Hepatocyte (in vitro differentiated cells): ENCODE measurements around the gene SLC25A22. TPM values are rescaled to one million over a fixed set of nuclear protein-coding genes. Genes with fewer than 3 reads are reported as not detected.

ENCODE experiments used
- DNase-seq: peaks from one replicate; pipeline ENCODE4 v3.0.0-alpha.2; 2016; ENCODE audit warnings: low spot score
- H2AFZ ChIP-seq: fragments of 200-600 bp; sonication (generic); 2 replicates; pipeline ENCODE4 v1.6.0; 2016; ENCODE audit warnings: antibody characterized with exemption, mild to moderate bottlenecking
- H3K27ac ChIP-seq: fragments of 200-600 bp; sonication (generic); 2 replicates; pipeline ENCODE4 v1.5.1; 2016; ENCODE audit warnings: mild to moderate bottlenecking
- H3K27me3 ChIP-seq: fragments of 200-600 bp; sonication (generic); 2 replicates; pipeline ENCODE4 v1.6.1; 2016
- H3K36me3 ChIP-seq: fragments of 200-600 bp; sonication (generic); replicated peaks from 2 replicates; pipeline ENCODE4 v1.5.1; 2016; ENCODE audit warnings: low read depth; ENCODE audit not compliant: insufficient read depth
- H3K4me1 ChIP-seq: fragments of 200-600 bp; sonication (generic); 2 replicates; pipeline ENCODE4 v1.5.1; 2016; ENCODE audit warnings: mild to moderate bottlenecking, moderate library complexity; ENCODE audit not compliant: insufficient read depth
- H3K4me2 ChIP-seq: fragments of 200-600 bp; sonication (generic); 2 replicates; pipeline ENCODE4 v1.6.0; 2016
- H3K4me3 ChIP-seq: fragments of 200-600 bp; sonication (generic); 2 replicates; pipeline ENCODE4 v1.5.1; 2016; ENCODE audit warnings: mild to moderate bottlenecking
- H3K79me2 ChIP-seq: fragments of 200-600 bp; sonication (generic); 2 replicates; pipeline ENCODE4 v1.6.0; 2017; ENCODE audit warnings: mild to moderate bottlenecking
- H3K9me2 ChIP-seq: fragments of 200-600 bp; sonication (generic); replicated peaks from 2 replicates; pipeline ENCODE4 v1.6.0; 2017; ENCODE audit warnings: mild to moderate bottlenecking; ENCODE audit not compliant: insufficient read depth
- H3K9me3 ChIP-seq: fragments of 200-600 bp; sonication (generic); 2 replicates; pipeline ENCODE4 v1.5.1; 2016; ENCODE audit warnings: low read depth, mild to moderate bottlenecking
- H4K20me1 ChIP-seq: fragments of 200-600 bp; sonication (generic); 2 replicates; pipeline ENCODE4 v1.6.0; 2016; ENCODE audit warnings: mild to moderate bottlenecking; ENCODE audit not compliant: insufficient read depth, poor library complexity, severe bottlenecking
- CTCF ChIP-seq: fragments of 200-600 bp; sonication (generic); IDR thresholded peaks from 2 replicates; pipeline ENCODE4 v1.5.1; 2016; ENCODE audit warnings: antibody characterized with exemption, mild to moderate bottlenecking; ENCODE audit not compliant: poor library complexity
- EZH2 ChIP-seq: fragments of 200-600 bp; sonication (generic); IDR thresholded peaks from 2 replicates; pipeline ENCODE4 v1.6.1; 2016; ENCODE audit warnings: antibody characterized with exemption, mild to moderate bottlenecking, borderline replicate concordance
- EZH2phosphoT487 ChIP-seq: fragments of 200-600 bp; sonication (generic); IDR thresholded peaks from one replicate; pipeline ENCODE4 v1.6.1; 2018; ENCODE audit warnings: antibody characterized with exemption, mild to moderate bottlenecking, low read depth, moderate library complexity; ENCODE audit not compliant: unreplicated experiment, severe bottlenecking
- WGBS: methylation state at CpG from one replicate; pipeline ENCODE4 v1.1.6; 2016; ENCODE audit warnings: low lambda C conversion rate; ENCODE audit errors: missing lambda C conversion rate; 5-methylcytosine and 5-hydroxymethylcytosine counted together
- polyA plus RNA-seq: library from polyadenylated mRNA; unstranded; fragments of >200 nt; fragmentation: Nextera tagmentation; extraction: Ambion mirVana; gene quantifications from 2 replicates; pipeline ENCODE4 v1.2.1, GENCODE V29; 2016
- total RNA-seq: library from RNA; depleted of rRNA; stranded (reverse); fragments of >200 nt; gene quantifications from 2 replicates; pipeline ENCODE4 v1.2.3, GENCODE V29; 2014

Gene SLC25A22
- total and polyA plus RNA-seq, 2 experiments from 2014 or later, result 16.2 to 19.7 TPM

- no peaks in the 10 kb centered on the region for H3K36me3 ChIP-seq
- peak overlapping the region; percentile 91 for H3K4me2 ChIP-seq
- H2AFZ ChIP-seq, result peak overlapping the region; percentile 58
- peaks cover 16% of the 10 kb centered on the region for H4K20me1 ChIP-seq
- peaks cover 19% of the 10 kb centered on the region for H3K79me2 ChIP-seq
- DNase-seq, result peak; percentile 93
- peak overlapping the region; percentile 88 for H3K27ac ChIP-seq
- no peaks in the 10 kb centered on the region for H3K9me3 ChIP-seq
- no peaks in the 10 kb centered on the region for H3K27me3 ChIP-seq
- H3K4me1 ChIP-seq, result peaks cover 16% of the 10 kb centered on the region
- H3K4me3 ChIP-seq, result peak overlapping the region; percentile 89
- H3K9me2 ChIP-seq, result no peaks in the 10 kb centered on the region
- TF ChIP-seq CTCF (no peak), EZH2 (no peak), EZH2phosphoT487 (no peak)
- WGBS, result 11% methylated on average over 29 of the region's 47 CpGs
Measured at GRCh38 chr11:819943-820649, 22.0 kb upstream of the SLC25A22 start.

GRCh38 chr11:819129-819931, 21.2 kb upstream of the SLC25A22 start:
- Histone ChIP-seq H3K4me1 (peaks cover 16% of the 10 kb centered on the region), H3K27me3 (no peaks in the 10 kb centered on the region), H3K4me2 (peak overlapping the region; percentile 91), H3K27ac (peak overlapping the region; percentile 88), H2AFZ (peak overlapping the region; percentile 58), H3K79me2 (peaks cover 19% of the 10 kb centered on the region), H4K20me1 (peaks cover 16% of the 10 kb centered on the region), H3K4me3 (peak overlapping the region; percentile 89), H3K36me3 (no peaks in the 10 kb centered on the region), H3K9me2 (no peaks in the 10 kb centered on the region), H3K9me3 (no peaks in the 10 kb centered on the region)
- TF ChIP-seq EZH2, result no peak
- TF ChIP-seq EZH2phosphoT487, result no peak
- TF ChIP-seq CTCF, result no peak
- 3% methylated on average over 52 of the region's 96 CpGs for WGBS
- peak; percentile 97 for DNase-seq

- H4K20me1 ChIP-seq, result peaks cover 16% of the 10 kb centered on the region
- H3K9me3 ChIP-seq, result no peaks in the 10 kb centered on the region
- peak within 1 kb of the TSS; percentile 88 for H3K27ac ChIP-seq
- H3K27me3 ChIP-seq, result no peaks in the 10 kb centered on the region
- 65% methylated on average over 20 of the region's 20 CpGs for WGBS
- H3K4me1 ChIP-seq, result peaks cover 16% of the 10 kb centered on the region
- H3K4me2 ChIP-seq, result peak within 1 kb of the TSS; percentile 91
- H3K79me2 ChIP-seq, result peaks cover 19% of the 10 kb centered on the region
- H3K9me2 ChIP-seq, result no peaks in the 10 kb centered on the region
- DNase-seq, result peak; percentile 71
- peak within 1 kb of the TSS; percentile 58 for H2AFZ ChIP-seq
- no peaks in the 10 kb centered on the region for H3K36me3 ChIP-seq
- TF ChIP-seq CTCF, result no peak
- TF ChIP-seq EZH2, result no peak
- TF ChIP-seq EZH2phosphoT487, result no peak
- peak within 1 kb of the TSS; percentile 89 for H3K4me3 ChIP-seq
Measured at GRCh38 chr11:818396-819128, 20.5 kb upstream of the SLC25A22 start, which contains the start of gene PNPLA2. PNPLA2 (plus strand) TSS chr11:818914; CDS start chr11:819719, 805 bp downstream.
